OCI-LY7 (cell line): ENCODE results near the gene ZNF581. TPM values are rescaled to one million over a fixed set of nuclear protein-coding genes. Genes with fewer than 3 reads are reported as not detected.
A peak's percentile ranks its signal among the peaks of the same experiment; 100 is the strongest.

Experiments used
- Bru-seq: library from RNA; stranded (reverse); fragments of 400-500 nt; gene quantifications from one replicate; lab custom pipeline; 2021; lab: Mats Ljungman, UMichigan
- BruChase-seq, 2 experiments: library from RNA; stranded (reverse); fragments of 400-500 nt; gene quantifications; one replicate each; lab custom pipeline; 2021; lab: Mats Ljungman, UMichigan
- BruUV-seq: library from RNA; stranded (reverse); fragments of 400-500 nt; replicated peaks from 2 replicates; lab custom pipeline; 2021; lab: Mats Ljungman, UMichigan
- CTCF ChIA-PET: fragments of 300-600 bp; sonication (Branson Sonifier 250); formaldehyde crosslinking; loops from one replicate; lab custom pipeline; 2022; ENCODE audit warnings: antibody characterized with exemption; ENCODE audit not compliant: unreplicated experiment; lab: Charles Lee
- POLR2A ChIA-PET: fragments of 300-600 bp; sonication (Branson Sonifier 250); formaldehyde crosslinking; loops from one replicate; lab custom pipeline; 2022; ENCODE audit warnings: antibody characterized with exemption; lab: Charles Lee
- DNase-seq: peaks from one replicate; pipeline ENCODE4 v3.0.0-alpha.2; 2015; ENCODE audit warnings: low spot score
- H2AFZ ChIP-seq: fragments of 200-600 bp; sonication (generic), shearing (Covaris generic); 2 replicates; pipeline ENCODE4 v1.6.1; 2014; ENCODE audit warnings: mild to moderate bottlenecking, antibody characterized with exemption, low read length, moderate library complexity
- H3K27ac ChIP-seq: fragments of 200-600 bp; sonication (generic); 2 replicates; pipeline ENCODE4 v1.5.1; 2014; ENCODE audit warnings: mixed run types, low read depth, mild to moderate bottlenecking, moderate library complexity, low read length, inconsistent platforms; ENCODE audit not compliant: poor library complexity, severe bottlenecking
- H3K36me3 ChIP-seq: fragments of 200-600 bp; sonication (generic); 2 replicates; pipeline ENCODE4 v1.6.1; 2014; ENCODE audit warnings: mild to moderate bottlenecking, antibody characterized with exemption, low read length, moderate library complexity, mixed read lengths; ENCODE audit not compliant: insufficient read depth
- H3K4me1 ChIP-seq: fragments of 200-600 bp; sonication (generic); 2 replicates; pipeline ENCODE4 v1.5.1; 2014; ENCODE audit warnings: mild to moderate bottlenecking, low read length; ENCODE audit not compliant: insufficient read depth, poor library complexity, severe bottlenecking
- H3K4me2 ChIP-seq: fragments of 200-600 bp; sonication (generic); 2 replicates; pipeline ENCODE4 v1.6.1; 2014; ENCODE audit warnings: mild to moderate bottlenecking, low read length
- H3K4me3 ChIP-seq: fragments of 200-600 bp; sonication (generic); 2 replicates; pipeline ENCODE4 v1.5.1; 2014; ENCODE audit warnings: mild to moderate bottlenecking, low read depth, low read length; ENCODE audit not compliant: poor library complexity, severe bottlenecking
- H3K79me2 ChIP-seq: fragments of 200-600 bp; sonication (generic); 2 replicates; pipeline ENCODE4 v1.6.1; 2016; ENCODE audit warnings: low read depth, mild to moderate bottlenecking, low read length, moderate library complexity, mixed read lengths; ENCODE audit not compliant: insufficient read depth
- H3K9me2 ChIP-seq: fragments of 200-600 bp; sonication (generic); 2 replicates; pipeline ENCODE4 v1.6.1; 2016; ENCODE audit warnings: mild to moderate bottlenecking, low read length, mixed read lengths; ENCODE audit not compliant: insufficient read depth
- H3K9me3 ChIP-seq: fragments of 200-600 bp; sonication (generic); 2 replicates; pipeline ENCODE4 v1.6.1; 2014; ENCODE audit warnings: mild to moderate bottlenecking, mixed run types, low read length, mixed read lengths
- H4K20me1 ChIP-seq: fragments of 200-600 bp; sonication (generic); 2 replicates; pipeline ENCODE4 v1.6.1; 2014; ENCODE audit warnings: mild to moderate bottlenecking, antibody characterized with exemption, low read length, moderate library complexity, mixed read lengths; ENCODE audit not compliant: insufficient read depth
- EZH2phosphoT487 ChIP-seq: fragments of 200-600 bp; sonication (generic); IDR thresholded peaks from 2 replicates; pipeline ENCODE4 v1.6.1; 2018; ENCODE audit warnings: low read depth, borderline replicate concordance, mild to moderate bottlenecking, mixed run types, antibody characterized with exemption, low read length, moderate library complexity, mixed read lengths
- intact Hi-C: fragments of 100-400 bp; cut with micrococcal nuclease; formaldehyde crosslinking; loops from one replicate; pipeline ENCODE4 v1.10.0; 2022; ENCODE audit not compliant: unreplicated experiment
- long read RNA-seq: library from polyadenylated mRNA; stranded (forward); transcript quantifications from one replicate; pipeline ENCODE4 v2.0.0, GENCODE V29; 2022
- total RNA-seq, 2 experiments: library from RNA; depleted of rRNA in 1 of 2; stranded (reverse); fragments of >200 nt in 1 of 2; shearing (Covaris generic) in 1 of 2; gene quantifications; 2 replicates each; pipeline ENCODE4 v1.2.3, GENCODE V29; 2014 to 2022
- TF ChIP-seq, protein P1 (sequence below): fragments of 200-600 bp; sonication (generic); conservative IDR thresholded peaks from 2 replicates; pipeline ENCODE4 v1.5.1; 2014; ENCODE audit warnings: mild to moderate bottlenecking, antibody characterized with exemption, low read length, moderate library complexity, mixed read lengths

ZNF581 gene, protein sequence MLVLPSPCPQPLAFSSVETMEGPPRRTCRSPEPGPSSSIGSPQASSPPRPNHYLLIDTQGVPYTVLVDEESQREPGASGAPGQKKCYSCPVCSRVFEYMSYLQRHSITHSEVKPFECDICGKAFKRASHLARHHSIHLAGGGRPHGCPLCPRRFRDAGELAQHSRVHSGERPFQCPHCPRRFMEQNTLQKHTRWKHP
- 26.6 and 44.5 TPM in 2 replicates for total RNA-seq (2014; rRNA removed; shearing (Covaris generic))
- total RNA-seq (2022) = 39.7 and 41.8 TPM in 2 replicates
- percentile 76 among the genes with signal in this experiment for Bru-seq, nascent RNA
- BruChase-seq, experiment 1, labeled RNA remaining after a 6-hour chase = percentile 89 among the genes with signal in this experiment
- BruChase-seq, experiment 2, labeled RNA remaining after a 2-hour chase = percentile 82 among the genes with signal in this experiment
- long read RNA-seq, transcript ZNF581-201 (2 exons, 1,298 nt) = major isoform, 24 of 29 reads
- long read RNA-seq, partial matches to known transcripts = 3 of 29 reads
- long read RNA-seq, other reads (novel, unspliced or antisense) = 1 of 29 reads

DNA sequence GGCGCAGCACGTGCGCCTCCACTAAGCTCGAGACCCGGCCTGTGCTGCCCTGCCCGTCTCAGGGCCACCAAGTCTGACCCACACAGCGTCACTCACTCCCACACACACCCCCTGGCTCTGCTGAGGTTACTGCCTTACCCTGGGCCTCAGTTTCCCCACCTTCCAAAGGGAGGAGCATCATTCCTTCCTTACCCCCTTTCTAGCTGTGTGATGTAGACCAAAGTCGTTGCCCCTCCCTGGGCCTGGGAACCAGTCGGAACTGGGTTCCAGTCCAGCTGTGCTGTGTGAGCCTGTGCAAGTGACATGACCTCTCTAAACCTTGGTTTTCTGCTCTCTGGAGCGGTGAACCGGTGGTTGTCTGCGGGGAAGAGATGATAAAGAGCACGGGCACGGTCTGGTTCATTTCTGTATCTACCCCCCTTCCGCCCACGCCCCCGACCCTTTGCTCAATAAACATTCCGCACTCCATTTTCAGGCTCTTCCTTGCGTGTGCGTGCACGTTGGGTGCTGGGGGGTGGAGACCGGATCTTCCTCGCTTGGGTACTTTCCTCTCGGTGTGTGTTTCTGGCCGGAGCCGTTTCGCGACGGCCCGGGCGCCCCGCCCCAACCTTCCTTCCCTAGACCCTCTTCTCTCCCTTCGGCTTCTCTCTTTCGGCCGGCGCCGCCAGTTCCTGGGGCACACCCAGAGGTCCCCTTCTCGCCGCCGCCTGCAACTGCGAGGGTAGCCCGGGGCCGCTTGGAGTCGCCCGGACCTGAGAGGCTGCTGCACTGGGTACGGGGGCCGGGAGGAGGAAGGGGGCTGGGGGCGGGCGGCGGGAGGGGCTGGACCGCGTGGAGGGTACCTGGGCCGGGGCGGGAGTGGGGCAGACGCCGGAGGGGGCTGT is at the start of gene ZNF581:
Gene ZNF581 (plus strand): TSS at position 647 of the 884 bp plus-strand sequence. CDS start 923 bp downstream, outside the sequence.
- Histone ChIP-seq H3K36me3 (peaks cover 38% of the 10 kb centered on the region), H3K79me2 (peaks cover 53% of the 10 kb centered on the region), H2AFZ (no peak within 1 kb of the TSS; the same call in 1 of the 2 replicates), H3K4me2 (peak within 1 kb of the TSS; percentile 89), H3K27ac (peak within 1 kb of the TSS; percentile 86), H3K4me3 (peak within 1 kb of the TSS; percentile 98), H3K9me3 (no peaks in the 10 kb centered on the region), H3K9me2 (no peaks in the 10 kb centered on the region), H4K20me1 (no peaks in the 10 kb centered on the region), H3K4me1 (peaks cover 62% of the 10 kb centered on the region)
- ChIA-PET POLR2A (interaction anchor here (0.6 to 0.7 kb wide), 2 partner anchors 11 to 18 kb away, joined by 3 read pairs; no protein-coding TSS in a partner anchor), CTCF (no interaction called here)
- peak; percentile 88 for DNase-seq
- no TSS peak for BruUV-seq
- TF ChIP-seq EZH2phosphoT487 = no peak
- TF ChIP-seq, protein P1, sequence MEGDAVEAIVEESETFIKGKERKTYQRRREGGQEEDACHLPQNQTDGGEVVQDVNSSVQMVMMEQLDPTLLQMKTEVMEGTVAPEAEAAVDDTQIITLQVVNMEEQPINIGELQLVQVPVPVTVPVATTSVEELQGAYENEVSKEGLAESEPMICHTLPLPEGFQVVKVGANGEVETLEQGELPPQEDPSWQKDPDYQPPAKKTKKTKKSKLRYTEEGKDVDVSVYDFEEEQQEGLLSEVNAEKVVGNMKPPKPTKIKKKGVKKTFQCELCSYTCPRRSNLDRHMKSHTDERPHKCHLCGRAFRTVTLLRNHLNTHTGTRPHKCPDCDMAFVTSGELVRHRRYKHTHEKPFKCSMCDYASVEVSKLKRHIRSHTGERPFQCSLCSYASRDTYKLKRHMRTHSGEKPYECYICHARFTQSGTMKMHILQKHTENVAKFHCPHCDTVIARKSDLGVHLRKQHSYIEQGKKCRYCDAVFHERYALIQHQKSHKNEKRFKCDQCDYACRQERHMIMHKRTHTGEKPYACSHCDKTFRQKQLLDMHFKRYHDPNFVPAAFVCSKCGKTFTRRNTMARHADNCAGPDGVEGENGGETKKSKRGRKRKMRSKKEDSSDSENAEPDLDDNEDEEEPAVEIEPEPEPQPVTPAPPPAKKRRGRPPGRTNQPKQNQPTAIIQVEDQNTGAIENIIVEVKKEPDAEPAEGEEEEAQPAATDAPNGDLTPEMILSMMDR = no peak
- intact Hi-C loops = loop anchor here (1.0 to 5.0 kb wide), 2 partner anchors 44 to 499 kb away; partner anchors contain the start of genes FIZ1 and ZNF444

DNA sequence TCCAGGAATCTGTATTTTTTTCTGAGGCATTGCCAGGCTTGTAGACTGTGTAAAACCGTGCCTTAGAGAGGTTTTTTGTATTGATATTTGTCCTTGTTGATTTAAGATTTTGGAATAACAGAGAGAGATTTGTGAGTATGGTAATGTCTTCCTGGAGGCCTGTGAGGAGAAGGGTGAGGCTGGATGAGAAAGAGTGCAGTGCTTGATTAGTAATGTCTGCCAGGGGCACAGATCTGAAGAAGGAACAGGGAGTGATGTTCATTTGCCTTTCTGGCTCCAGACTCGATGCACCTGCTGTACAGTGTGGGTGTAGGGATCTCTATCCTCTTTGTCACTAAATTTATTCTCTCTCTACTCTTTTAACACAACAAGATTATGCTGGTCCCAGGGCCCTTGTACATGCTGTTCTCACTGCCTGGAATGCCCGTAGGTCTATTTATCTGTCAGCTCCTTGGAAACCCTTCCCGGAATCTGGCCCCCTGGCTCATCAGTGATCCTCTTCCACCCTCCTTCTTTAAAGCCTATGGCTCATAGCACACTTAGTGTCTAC is 48.4 kb upstream of the ZNF581 start:
- POLR2A ChIA-PET = interaction anchor here (0.5 kb wide), 1 partner anchor 390 kb away, joined by 5 read pairs; no protein-coding TSS in a partner anchor
- intact Hi-C loops = no loop called here
- Histone ChIP-seq H3K9me2 (no peaks in the 10 kb centered on the region), H3K9me3 (no peaks in the 10 kb centered on the region), H3K4me3 (no peak overlapping the region), H4K20me1 (no peaks in the 10 kb centered on the region), H3K4me2 (no peak overlapping the region), H3K79me2 (no peaks in the 10 kb centered on the region), H3K36me3 (peaks cover 36% of the 10 kb centered on the region), H3K27ac (no peak overlapping the region), H3K4me1 (peaks cover 8% of the 10 kb centered on the region), H2AFZ (no peak overlapping the region)
- TF ChIP-seq EZH2phosphoT487 = no peak
- TF ChIP-seq, protein P1 = no peak
- CTCF ChIA-PET = no interaction called here
- BruUV-seq = no TSS peak
- DNase-seq = no peak
